CD4-positive, CD25-positive, alpha-beta regulatory T cell (primary cell): Measurements from ENCODE around the gene YY1. TPM values are rescaled to one million over a fixed set of nuclear protein-coding genes. Genes with fewer than 3 reads are reported as not detected.
"Not testable (repeated sequence)": the region's sequence is repeated elsewhere in the genome, so short reads cannot be mapped to it uniquely, and the experiment has no call there.

Source experiments
- ATAC-seq, 2 donors: fragments of 150-1000 bp; cut with Tn5 transposase; one replicate each; pipeline ENCODE4 v1.10.0; 2021; ENCODE audit warnings: low read depth in 2 of 2, moderate number of reproducible peaks in 2 of 2, moderate library complexity in 1 of 2
- DNase-seq, 3 donors: peaks; one replicate each; pipeline versions ENCODE4 v3.0.0 to v3.0.0-alpha.2; 2012 to 2022; ENCODE audit warnings: mixed read lengths in 1 of 3
- H3K27ac ChIP-seq: one replicate; pipeline ENCODE4 v1.7.0; 2013; ENCODE audit warnings: mild to moderate bottlenecking, low read length; ENCODE audit not compliant: insufficient read depth, poor library complexity, severe bottlenecking
- H3K27me3 ChIP-seq: one replicate; pipeline ENCODE4 v1.7.0; 2013; ENCODE audit warnings: low read length; ENCODE audit not compliant: control insufficient read depth, insufficient read depth
- H3K36me3 ChIP-seq: one replicate; pipeline ENCODE4 v1.7.0; 2013; ENCODE audit warnings: mild to moderate bottlenecking, low read length, moderate library complexity; ENCODE audit not compliant: control insufficient read depth, insufficient read depth
- H3K4me1 ChIP-seq: 2 replicates; pipeline ENCODE4 v1.7.0; 2013; ENCODE audit warnings: mild to moderate bottlenecking, low read length; ENCODE audit not compliant: insufficient read depth, control insufficient read depth, poor library complexity, severe bottlenecking
- H3K4me3 ChIP-seq: one replicate; pipeline ENCODE4 v1.7.0; 2013; ENCODE audit warnings: low read depth, mild to moderate bottlenecking, low read length, moderate library complexity
- H3K9me3 ChIP-seq, 2 experiments: 1 replicate in 1 of 2; 2 replicates in 1 of 2; pipeline ENCODE4 v1.7.0; 2013; ENCODE audit warnings: low read length in 2 of 2, mild to moderate bottlenecking in 1 of 2, moderate library complexity in 1 of 2; ENCODE audit not compliant: control insufficient read depth in 2 of 2
- H3K27ac Mint-ChIP-seq, 3 donors: one replicate each; pipeline ENCODE4 v1.8.0; 2020 to 2022; ENCODE audit warnings: mild to moderate bottlenecking in 3 of 3, mixed read lengths in 3 of 3, moderate library complexity in 2 of 3
- H3K27me3 Mint-ChIP-seq: one replicate; pipeline ENCODE4 v1.8.0; 2022; ENCODE audit warnings: mild to moderate bottlenecking, mixed read lengths
- H3K36me3 Mint-ChIP-seq: one replicate; pipeline ENCODE4 v1.8.0; 2020; ENCODE audit warnings: mixed read lengths
- H3K4me1 Mint-ChIP-seq, 4 donors: one replicate each; pipeline ENCODE4 v1.8.0; 2020 to 2022; ENCODE audit warnings: mixed read lengths in 4 of 4, mild to moderate bottlenecking in 1 of 4
- H3K4me3 Mint-ChIP-seq, 4 donors: one replicate each; pipeline ENCODE4 v1.8.0; 2020 to 2022; ENCODE audit warnings: mild to moderate bottlenecking in 4 of 4, mixed read lengths in 4 of 4, moderate library complexity in 3 of 4
- H3K9me3 Mint-ChIP-seq, 7 donors: one replicate each; pipeline ENCODE4 v1.8.0; 2020 to 2022; ENCODE audit warnings: mixed read lengths in 7 of 7, mild to moderate bottlenecking in 3 of 7, moderate library complexity in 2 of 7
- polyA plus RNA-seq, 4 donors: library from polyadenylated mRNA; unstranded; fragments of 300-500 nt; fragmentation: Illumina TruSeq; gene quantifications; one replicate each; pipeline ENCODE4 v1.2.3, GENCODE V29; 2021
- total RNA-seq: library from RNA; stranded (reverse); gene quantifications from one replicate; pipeline ENCODE4 v1.2.3, GENCODE V29; 2022

YY1 gene
- total and polyA plus RNA-seq, 5 donors from 2014 or later, result 16.4 to 79.4 (median 20.7) TPM

- peak overlapping the region in 2 of 3 donors; percentile 14 to 62 for H3K27ac Mint-ChIP-seq
- no peak overlapping the region for H3K4me3 ChIP-seq
- peak overlapping the region; percentile 81 for H3K27ac ChIP-seq
- peaks cover 49% of the 10 kb centered on the region for H3K4me1 ChIP-seq
- peaks cover 0 to 2% (median 0%) of the 10 kb centered on the region in 7 donors for H3K9me3 Mint-ChIP-seq
- no peak for ATAC-seq
- H3K9me3 ChIP-seq, result no peaks in the 10 kb centered on the region
- peaks cover 6% of the 10 kb centered on the region for H3K36me3 Mint-ChIP-seq
- H3K27me3 Mint-ChIP-seq, result no peaks in the 10 kb centered on the region
- no peaks in the 10 kb centered on the region for H3K36me3 ChIP-seq
- H3K4me3 Mint-ChIP-seq, result peak overlapping the region in 3 of 4 donors; percentile 33 to 71 (median 45)
- H3K4me1 Mint-ChIP-seq, result peaks cover 17 to 34% (median 29%) of the 10 kb centered on the region in 4 donors
- no peak for DNase-seq
- H3K27me3 ChIP-seq, result no peaks in the 10 kb centered on the region
Measured at GRCh38 chr14:100225169-100225568, 13.8 kb upstream of the YY1 start.

- Histone ChIP-seq H3K4me1 (peaks cover under 1% of the 10 kb centered on the region), H3K9me3 (no peaks in the 10 kb centered on the region), H3K27me3 (no peaks in the 10 kb centered on the region), H3K4me3 (no peak overlapping the region), H3K36me3 (peaks cover 2% of the 10 kb centered on the region), H3K27ac (no peak overlapping the region)
- H3K27me3 Mint-ChIP-seq, result no peaks in the 10 kb centered on the region
- DNase-seq (no peak), ATAC-seq (no peak)
- H3K36me3 Mint-ChIP-seq, result peaks cover 9% of the 10 kb centered on the region
- peaks cover 16 to 42% (median 38%) of the 10 kb centered on the region in 4 donors for H3K4me1 Mint-ChIP-seq
- H3K27ac Mint-ChIP-seq, result peak overlapping the region in 1 of 3 donors; percentile 5
- peaks cover 0 to 2% (median 0%) of the 10 kb centered on the region in 7 donors for H3K9me3 Mint-ChIP-seq
- peak overlapping the region in 1 of 4 donors; percentile 75 for H3K4me3 Mint-ChIP-seq
Measured at GRCh38 chr14:100230361-100230760, 8.6 kb upstream of the YY1 start.

DNA sequence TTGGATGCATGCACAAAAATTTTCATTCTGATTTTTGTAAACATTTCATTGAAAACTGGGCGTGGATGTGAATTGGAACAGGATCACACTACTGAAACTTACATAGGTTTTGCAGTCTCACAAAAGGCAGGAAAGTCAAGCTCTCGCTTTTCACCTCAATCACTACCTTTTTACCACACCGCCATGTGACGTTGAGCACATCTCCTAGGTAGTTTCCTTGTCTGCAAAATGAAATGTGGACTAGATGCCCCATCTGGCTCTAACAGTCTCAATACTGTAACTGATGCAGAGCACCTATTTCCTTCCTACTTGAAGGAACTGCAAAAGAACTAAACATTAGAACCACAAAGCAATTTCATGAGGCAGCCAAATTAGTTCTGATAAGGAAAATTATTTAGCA is 4.4 kb upstream of the YY1 start:
- Histone ChIP-seq H3K9me3 (no peaks in the 10 kb centered on the region), H3K4me3 (no peak overlapping the region), H3K4me1 (peaks cover 24% of the 10 kb centered on the region), H3K27me3 (no peaks in the 10 kb centered on the region), H3K36me3 (peaks cover 2% of the 10 kb centered on the region), H3K27ac (no peak overlapping the region)
- peaks cover 0 to under 1% (median 0%) of the 10 kb centered on the region in 7 donors for H3K9me3 Mint-ChIP-seq
- ATAC-seq (no peak), DNase-seq (peak in 1 of 3 donors; percentile 40)
- H3K27ac Mint-ChIP-seq, result peak overlapping the region; percentile 62 to 86 (median 79)
- H3K27me3 Mint-ChIP-seq, result peaks cover 6% of the 10 kb centered on the region
- H3K4me1 Mint-ChIP-seq, result peaks cover 20 to 55% (median 39%) of the 10 kb centered on the region in 4 donors
- peaks cover 7% of the 10 kb centered on the region for H3K36me3 Mint-ChIP-seq
- H3K4me3 Mint-ChIP-seq, result peak overlapping the region in 3 of 4 donors; percentile 4 to 99 (median 64)

GRCh38 chr14:100236271-100236818 is 2.6 kb upstream of the YY1 start:
- Mint-ChIP-seq H3K4me3 (peak overlapping the region; percentile 92 to 99 (median 96)), H3K27ac (peak overlapping the region; percentile 60 to 95 (median 95)), H3K4me1 (peaks cover 24 to 61% (median 42%) of the 10 kb centered on the region in 4 donors)
- not testable (repeated sequence) for H3K9me3 Mint-ChIP-seq, H3K27me3 Mint-ChIP-seq, H3K36me3 ChIP-seq, DNase-seq, H3K27me3 ChIP-seq, ATAC-seq, H3K9me3 ChIP-seq, H3K36me3 Mint-ChIP-seq
- Histone ChIP-seq H3K4me1 (peaks cover 33% of the 10 kb centered on the region), H3K27ac (peak overlapping the region; percentile 89), H3K4me3 (peak overlapping the region; percentile 96)

DNA sequence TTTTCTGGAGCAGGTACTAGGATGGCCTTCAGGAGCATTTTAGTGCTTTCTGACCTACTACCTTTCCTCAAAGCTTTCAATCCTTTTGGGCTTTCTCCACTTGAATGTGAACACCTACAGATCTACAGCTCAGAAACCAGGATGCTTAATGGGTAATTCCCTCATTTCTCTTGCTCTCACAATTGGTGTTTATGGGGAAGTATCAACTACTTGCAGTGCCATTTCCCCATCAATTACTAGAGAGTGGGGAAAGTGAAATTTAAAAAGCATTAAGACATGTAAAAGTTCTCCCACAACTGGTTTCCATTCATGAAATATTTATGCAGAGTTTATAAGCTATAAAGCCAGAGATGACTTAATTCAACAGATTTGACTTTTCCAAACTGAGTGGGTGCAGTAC is 2.1 kb upstream of the YY1 start:
- Mint-ChIP-seq H3K9me3 (no peaks in the 10 kb centered on the region), H3K27me3 (peaks cover 6% of the 10 kb centered on the region), H3K4me1 (peaks cover 26 to 66% (median 43%) of the 10 kb centered on the region in 4 donors), H3K4me3 (peak overlapping the region; percentile 92 to 99 (median 96)), H3K36me3 (peaks cover under 1% of the 10 kb centered on the region), H3K27ac (peak overlapping the region; percentile 60 to 95 (median 95))
- H3K27me3 ChIP-seq, result no peaks in the 10 kb centered on the region
- no peak for ATAC-seq
- H3K4me3 ChIP-seq, result peak overlapping the region; percentile 96
- H3K27ac ChIP-seq, result peak overlapping the region; percentile 89
- H3K36me3 ChIP-seq, result peaks cover 2% of the 10 kb centered on the region
- H3K9me3 ChIP-seq, result no peaks in the 10 kb centered on the region
- peaks cover 39% of the 10 kb centered on the region for H3K4me1 ChIP-seq
- DNase-seq, result no peak

DNA sequence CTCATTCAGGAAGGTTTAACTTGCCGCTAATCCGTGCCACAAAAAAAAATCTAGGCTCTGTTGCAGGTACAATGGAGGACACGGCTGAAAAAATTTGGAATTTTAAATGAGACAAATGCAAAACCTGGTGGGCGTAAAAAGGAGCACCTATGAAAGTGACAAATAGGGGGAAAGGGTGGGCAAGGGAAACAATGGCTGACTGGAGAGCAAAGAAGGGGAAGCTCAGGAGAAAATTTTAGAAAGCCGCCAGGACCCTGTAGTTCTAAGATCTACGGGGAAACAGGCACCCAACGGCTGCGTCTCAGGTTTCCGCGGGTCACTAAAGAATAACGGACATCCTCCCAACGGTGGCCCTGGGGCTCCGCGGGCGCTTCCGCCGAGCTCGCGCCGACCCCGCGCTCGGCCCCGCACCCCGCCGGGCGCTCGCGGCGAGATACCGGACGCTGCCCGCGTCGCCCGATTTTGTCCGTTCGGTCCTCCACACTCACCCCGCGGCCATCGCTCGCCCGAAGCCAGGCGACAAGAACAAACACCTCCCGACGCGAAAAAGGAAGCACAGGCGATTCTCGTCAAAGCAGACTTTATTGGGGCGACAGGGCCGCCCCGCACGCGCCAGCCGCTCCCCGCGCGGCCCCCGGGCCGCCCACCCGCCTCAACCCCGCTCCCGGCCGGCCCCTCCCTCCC is 1.1 kb upstream of the YY1 start:
- DNase-seq (peak; percentile 23 to 71 (median 44)), ATAC-seq (no peak)
- H3K27ac Mint-ChIP-seq, result peak overlapping the region; percentile 93 to 95 (median 95)
- Histone ChIP-seq H3K9me3 (no peaks in the 10 kb centered on the region), H3K27me3 (no peaks in the 10 kb centered on the region), H3K27ac (peak overlapping the region; percentile 89), H3K36me3 (no peaks in the 10 kb centered on the region), H3K4me3 (peak overlapping the region; percentile 96), H3K4me1 (peaks cover 48% of the 10 kb centered on the region)
- H3K27me3 Mint-ChIP-seq, result peaks cover 6% of the 10 kb centered on the region
- peak overlapping the region; percentile 92 to 99 (median 96) for H3K4me3 Mint-ChIP-seq
- H3K4me1 Mint-ChIP-seq, result peaks cover 30 to 68% (median 50%) of the 10 kb centered on the region in 4 donors
- H3K9me3 Mint-ChIP-seq, result no peaks in the 10 kb centered on the region
- peaks cover 3% of the 10 kb centered on the region for H3K36me3 Mint-ChIP-seq

DNA sequence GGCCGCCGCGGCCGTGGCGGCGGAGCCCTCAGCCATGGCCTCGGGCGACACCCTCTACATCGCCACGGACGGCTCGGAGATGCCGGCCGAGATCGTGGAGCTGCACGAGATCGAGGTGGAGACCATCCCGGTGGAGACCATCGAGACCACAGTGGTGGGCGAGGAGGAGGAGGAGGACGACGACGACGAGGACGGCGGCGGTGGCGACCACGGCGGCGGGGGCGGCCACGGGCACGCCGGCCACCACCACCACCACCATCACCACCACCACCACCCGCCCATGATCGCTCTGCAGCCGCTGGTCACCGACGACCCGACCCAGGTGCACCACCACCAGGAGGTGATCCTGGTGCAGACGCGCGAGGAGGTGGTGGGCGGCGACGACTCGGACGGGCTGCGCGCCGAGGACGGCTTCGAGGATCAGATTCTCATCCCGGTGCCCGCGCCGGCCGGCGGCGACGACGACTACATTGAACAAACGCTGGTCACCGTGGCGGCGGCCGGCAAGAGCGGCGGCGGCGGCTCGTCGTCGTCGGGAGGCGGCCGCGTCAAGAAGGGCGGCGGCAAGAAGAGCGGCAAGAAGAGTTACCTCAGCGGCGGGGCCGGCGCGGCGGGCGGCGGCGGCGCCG is 381 bp downstream of the YY1 start:
- Mint-ChIP-seq H3K27ac (peak overlapping the region; percentile 55 to 94 (median 92)), H3K9me3 (no peaks in the 10 kb centered on the region), H3K4me1 (peaks cover 35 to 71% (median 48%) of the 10 kb centered on the region in 4 donors), H3K27me3 (peaks cover 6% of the 10 kb centered on the region), H3K4me3 (peak overlapping the region; percentile 89 to 99 (median 95)), H3K36me3 (peaks cover 3% of the 10 kb centered on the region)
- Histone ChIP-seq H3K4me3 (peak overlapping the region; percentile 53), H3K9me3 (no peaks in the 10 kb centered on the region), H3K4me1 (peaks cover 62% of the 10 kb centered on the region), H3K27me3 (no peaks in the 10 kb centered on the region), H3K36me3 (no peaks in the 10 kb centered on the region), H3K27ac (peak overlapping the region; percentile 89)
- ATAC-seq (no peak), DNase-seq (peak in 2 of 3 donors; percentile 18 to 24)
